Muscle layer of duodenum (tissue), 2 donors: ENCODE data around the gene RAP1B.
"Not testable (repeated sequence)": the region's sequence is repeated elsewhere in the genome, so short reads cannot be mapped to it uniquely, and the experiment has no call there.

Source experiments
- H3K27ac ChIP-seq: one replicate; pipeline ENCODE4 v1.7.0; 2013; ENCODE audit warnings: mild to moderate bottlenecking, low read length
- H3K27me3 ChIP-seq: one replicate; pipeline ENCODE4 v1.7.0; 2013; ENCODE audit warnings: low read depth, mild to moderate bottlenecking, control low read depth, low read length
- H3K36me3 ChIP-seq, 2 donors: one replicate each; pipeline ENCODE4 v1.7.0; 2013; ENCODE audit warnings: low read length in 2 of 2, control low read depth in 1 of 2, mild to moderate bottlenecking in 1 of 2; ENCODE audit not compliant: insufficient read depth in 2 of 2, control insufficient read depth in 1 of 2
- H3K4me1 ChIP-seq, 2 donors: one replicate each; pipeline ENCODE4 v1.7.0; 2013; ENCODE audit warnings: low read length in 2 of 2, mild to moderate bottlenecking in 2 of 2, control low read depth in 1 of 2, moderate library complexity in 1 of 2; ENCODE audit not compliant: insufficient read depth in 2 of 2, control insufficient read depth in 1 of 2
- H3K4me3 ChIP-seq, 2 donors: one replicate each; pipeline ENCODE4 v1.7.0; 2013; ENCODE audit warnings: low read length in 2 of 2, low read depth in 1 of 2, mild to moderate bottlenecking in 1 of 2
- H3K9me3 ChIP-seq, 2 donors: one replicate each; pipeline ENCODE4 v1.7.0; 2013; ENCODE audit warnings: low read length in 2 of 2, control low read depth in 1 of 2, mild to moderate bottlenecking in 1 of 2; ENCODE audit not compliant: control insufficient read depth in 1 of 2
- donor health status: healthy.

Gene RAP1B

GRCh38 chr12:68671179-68671578 lies 60.5 kb downstream of the RAP1B start:
- Histone ChIP-seq H3K36me3 (no peaks in the 10 kb centered on the region), H3K27me3 (no peaks in the 10 kb centered on the region), H3K9me3 (no peaks in the 10 kb centered on the region), H3K27ac (no peak overlapping the region), H3K4me3 (no peak overlapping the region), H3K4me1 (no peaks in the 10 kb centered on the region)

GRCh38 chr12:68673788-68674187 lies 63.1 kb downstream of the RAP1B start:
- Histone ChIP-seq H3K4me3 (no peak overlapping the region), H3K27ac (no peak overlapping the region), H3K27me3 (no peaks in the 10 kb centered on the region), H3K4me1 (no peaks in the 10 kb centered on the region), H3K36me3 (no peaks in the 10 kb centered on the region), H3K9me3 (no peaks in the 10 kb centered on the region)

GRCh38 chr12:68674376-68674775 lies 63.7 kb downstream of the RAP1B start:
- no peaks in the 10 kb centered on the region for H3K27me3 ChIP-seq
- no peak overlapping the region for H3K27ac ChIP-seq
- no peak overlapping the region for H3K4me3 ChIP-seq
- H3K36me3 ChIP-seq, result no peaks in the 10 kb centered on the region
- no peaks in the 10 kb centered on the region for H3K4me1 ChIP-seq
- no peaks in the 10 kb centered on the region for H3K9me3 ChIP-seq

GRCh38 chr12:68675101-68675842 lies 64.6 kb downstream of the RAP1B start:
- Histone ChIP-seq H3K4me1 (no peaks in the 10 kb centered on the region), H3K27ac (peak overlapping the region; percentile 23), H3K4me3 (no peak overlapping the region), H3K9me3 (no peaks in the 10 kb centered on the region), H3K27me3 (no peaks in the 10 kb centered on the region), H3K36me3 (no peaks in the 10 kb centered on the region)

GRCh38 chr12:68676854-68677253 lies 66.2 kb downstream of the RAP1B start:
- not testable (repeated sequence) for H3K36me3 ChIP-seq, H3K4me3 ChIP-seq, H3K4me1 ChIP-seq, H3K9me3 ChIP-seq, H3K27ac ChIP-seq, H3K27me3 ChIP-seq

GRCh38 chr12:68686262-68686594 lies 75.5 kb downstream of the RAP1B start:
- Histone ChIP-seq H3K36me3 (peaks cover 7 to 8% of the 10 kb centered on the region in 2 donors), H3K4me1 (peaks cover 9 to 16% of the 10 kb centered on the region in 2 donors), H3K4me3 (peak overlapping the region; percentile 94 to 100), H3K27me3 (no peaks in the 10 kb centered on the region), H3K9me3 (no peaks in the 10 kb centered on the region), H3K27ac (peak overlapping the region; percentile 99)

GRCh38 chr12:68686595-68687521 lies 76.2 kb downstream of the RAP1B start, which contains the start of gene NUP107:
TSS of gene NUP107 (plus strand) at chr12:68686978. CDS start at chr12:68687066, 88 bp downstream.
- Histone ChIP-seq H3K27me3 (no peaks in the 10 kb centered on the region), H3K36me3 (peaks cover 8 to 15% of the 10 kb centered on the region in 2 donors), H3K9me3 (no peaks in the 10 kb centered on the region), H3K27ac (peak within 1 kb of the TSS; percentile 99), H3K4me1 (peaks cover 9 to 16% of the 10 kb centered on the region in 2 donors), H3K4me3 (peak within 1 kb of the TSS; percentile 94 to 100)

GRCh38 chr12:68695454-68695853 lies 84.8 kb downstream of the RAP1B start:
- Histone ChIP-seq H3K36me3 (peaks cover 38 to 71% of the 10 kb centered on the region in 2 donors), H3K27ac (no peak overlapping the region), H3K4me3 (no peak overlapping the region), H3K4me1 (no peaks in the 10 kb centered on the region), H3K9me3 (no peaks in the 10 kb centered on the region), H3K27me3 (no peaks in the 10 kb centered on the region)

GRCh38 chr12:68699486-68699885 lies 88.8 kb downstream of the RAP1B start:
- H3K4me3 ChIP-seq, result no peak overlapping the region
- H3K27ac ChIP-seq, result no peak overlapping the region
- peaks cover 23 to 52% of the 10 kb centered on the region in 2 donors for H3K36me3 ChIP-seq
- H3K9me3 ChIP-seq, result no peaks in the 10 kb centered on the region
- no peaks in the 10 kb centered on the region for H3K4me1 ChIP-seq
- H3K27me3 ChIP-seq, result no peaks in the 10 kb centered on the region
